Astrocyte of the spinal cord (primary cell): ENCODE data around the gene SLC27A2.
"Not testable (repeated sequence)": the region's sequence is repeated elsewhere in the genome, so short reads cannot be mapped to it uniquely, and the experiment has no call there.

ENCODE experiments used
- DNase-seq: peaks from one replicate; pipeline ENCODE4 v3.0.0; 2011; ENCODE audit warnings: low read depth, low spot score
- H3K4me3 ChIP-seq: 2 replicates; pipeline ENCODE4 v1.5.1; 2011; ENCODE audit warnings: low read depth, mild to moderate bottlenecking, low read length, moderate library complexity
- in situ Hi-C: cut with HindIII; loops from 2 replicates; pipeline ENCODE4 v1.10.0; 2017; ENCODE audit warnings: low sequenced_read_pairs
- TF ChIP-seq, protein P1 (sequence below): IDR thresholded peaks from 2 replicates; pipeline ENCODE4 v1.5.1; 2012; ENCODE audit warnings: low read depth, mild to moderate bottlenecking, low read length, inconsistent platforms

The SLC27A2 gene

DNA sequence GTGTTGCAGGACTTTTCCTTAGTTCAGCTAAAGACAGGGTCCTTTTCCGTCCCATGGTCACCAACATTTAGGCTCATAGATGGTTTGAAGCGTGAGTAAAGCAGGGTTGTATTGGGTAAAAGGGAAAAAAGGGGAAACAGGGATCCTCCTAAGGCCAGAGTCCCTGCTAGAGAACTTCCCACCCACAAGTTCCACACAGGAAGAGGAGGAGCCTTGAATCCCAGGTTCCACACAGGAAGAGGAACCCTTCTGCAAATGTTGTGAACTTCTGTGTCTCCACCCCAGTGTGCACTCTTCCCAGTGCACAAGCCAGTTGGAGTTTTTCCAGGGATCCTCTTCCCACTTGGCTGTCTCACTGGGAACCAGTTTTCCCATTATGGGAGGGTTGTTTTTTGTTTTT lies 35.4 kb upstream of the SLC27A2 start:
- no peak for DNase-seq
- TF ChIP-seq, protein P1, sequence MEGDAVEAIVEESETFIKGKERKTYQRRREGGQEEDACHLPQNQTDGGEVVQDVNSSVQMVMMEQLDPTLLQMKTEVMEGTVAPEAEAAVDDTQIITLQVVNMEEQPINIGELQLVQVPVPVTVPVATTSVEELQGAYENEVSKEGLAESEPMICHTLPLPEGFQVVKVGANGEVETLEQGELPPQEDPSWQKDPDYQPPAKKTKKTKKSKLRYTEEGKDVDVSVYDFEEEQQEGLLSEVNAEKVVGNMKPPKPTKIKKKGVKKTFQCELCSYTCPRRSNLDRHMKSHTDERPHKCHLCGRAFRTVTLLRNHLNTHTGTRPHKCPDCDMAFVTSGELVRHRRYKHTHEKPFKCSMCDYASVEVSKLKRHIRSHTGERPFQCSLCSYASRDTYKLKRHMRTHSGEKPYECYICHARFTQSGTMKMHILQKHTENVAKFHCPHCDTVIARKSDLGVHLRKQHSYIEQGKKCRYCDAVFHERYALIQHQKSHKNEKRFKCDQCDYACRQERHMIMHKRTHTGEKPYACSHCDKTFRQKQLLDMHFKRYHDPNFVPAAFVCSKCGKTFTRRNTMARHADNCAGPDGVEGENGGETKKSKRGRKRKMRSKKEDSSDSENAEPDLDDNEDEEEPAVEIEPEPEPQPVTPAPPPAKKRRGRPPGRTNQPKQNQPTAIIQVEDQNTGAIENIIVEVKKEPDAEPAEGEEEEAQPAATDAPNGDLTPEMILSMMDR: no peak
- in situ Hi-C loops: no loop called here
- no peak overlapping the region for H3K4me3 ChIP-seq

DNA sequence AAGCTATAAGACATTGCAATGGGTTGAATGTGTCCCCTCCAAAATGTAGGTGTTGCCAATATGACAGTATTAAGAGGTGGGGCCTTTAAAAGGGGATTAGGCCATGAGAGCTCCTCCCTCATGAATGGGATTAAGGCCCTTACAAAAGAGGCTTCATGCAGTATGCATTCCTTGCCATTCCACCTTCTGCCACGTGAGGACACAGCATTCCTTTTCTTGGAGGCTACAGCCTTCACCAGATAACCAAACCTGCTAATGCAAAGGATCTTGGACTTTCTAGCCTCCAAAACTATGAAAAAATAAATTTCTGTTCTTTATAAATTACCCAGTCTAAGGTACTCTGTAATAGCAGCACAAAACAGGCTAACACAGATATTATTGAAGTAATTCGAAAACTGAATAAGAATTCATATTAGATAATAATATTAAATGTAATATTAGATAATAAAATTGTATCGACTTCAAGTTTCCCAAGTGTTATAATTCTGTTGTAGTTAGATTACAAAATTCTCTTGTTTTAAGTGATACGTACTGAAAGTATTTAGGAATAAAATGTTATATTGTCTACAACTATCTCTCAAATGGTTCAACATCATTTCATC lies 33.5 kb upstream of the SLC27A2 start:
- in situ Hi-C loops: no loop called here
- no peak overlapping the region for H3K4me3 ChIP-seq
- DNase-seq: peak; percentile 69
- TF ChIP-seq, protein P1: peak; percentile 81

DNA sequence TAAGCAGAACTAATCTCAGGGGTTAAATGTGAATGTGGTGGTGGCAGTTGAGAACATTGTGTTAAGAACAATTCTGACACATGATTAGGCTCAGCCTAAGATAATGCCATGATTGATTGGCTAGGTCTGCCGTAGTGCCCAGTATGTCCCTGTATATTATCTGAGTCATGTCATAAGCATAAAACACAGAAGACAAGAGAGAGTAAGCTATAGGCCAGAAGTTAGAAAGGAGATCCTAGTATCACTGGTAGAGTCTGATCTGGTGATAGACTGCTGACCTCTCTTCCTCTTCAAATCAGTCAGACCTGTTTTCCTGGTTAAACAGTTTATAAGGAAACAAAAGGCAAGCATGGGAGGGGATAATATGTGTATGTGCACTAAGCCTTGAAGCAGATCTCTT lies 32.9 kb upstream of the SLC27A2 start:
- no peak overlapping the region for H3K4me3 ChIP-seq
- in situ Hi-C loops: no loop called here
- TF ChIP-seq, protein P1: no peak
- no peak for DNase-seq

DNA sequence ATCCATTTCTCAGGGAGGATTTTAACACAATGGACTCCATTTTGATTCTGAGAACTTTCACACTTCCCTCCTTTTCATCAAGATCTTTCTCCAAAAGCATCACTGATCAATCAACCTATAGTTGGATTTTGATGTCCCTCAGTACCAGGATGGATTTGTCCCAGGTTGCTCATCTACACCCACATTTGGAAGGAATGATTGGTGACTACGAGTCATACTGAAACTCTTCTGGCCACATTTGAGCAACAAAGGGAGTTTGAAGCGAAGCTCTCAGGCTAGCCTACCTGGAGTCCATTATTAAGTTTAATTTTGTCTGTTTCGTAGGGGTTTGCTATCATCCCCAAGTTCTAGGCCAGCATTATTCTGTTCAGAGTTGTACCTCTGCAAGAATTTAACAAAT lies 31.6 kb upstream of the SLC27A2 start:
- H3K4me3 ChIP-seq: no peak overlapping the region
- in situ Hi-C loops: no loop called here
- TF ChIP-seq, protein P1: no peak
- DNase-seq: no peak

DNA sequence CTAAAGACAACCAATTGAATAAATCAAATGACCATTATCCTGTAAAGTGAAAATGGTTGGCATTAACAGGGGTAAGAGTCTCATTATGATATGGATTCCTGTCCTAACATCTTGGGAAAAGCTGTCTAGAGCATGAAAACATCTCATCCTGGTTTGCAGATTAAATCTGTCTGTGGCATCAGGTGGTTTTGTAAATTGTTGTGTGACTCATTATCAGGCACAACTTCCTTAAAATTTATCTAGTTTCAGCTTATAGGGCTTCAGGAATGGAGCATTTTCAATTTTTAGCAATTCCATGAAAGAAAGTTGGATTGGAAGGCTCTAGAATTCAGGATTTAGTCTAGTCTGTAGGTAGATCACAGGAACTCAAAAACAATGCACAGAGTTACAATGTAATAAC lies 31.1 kb upstream of the SLC27A2 start:
- TF ChIP-seq, protein P1: no peak
- in situ Hi-C loops: no loop called here
- no peak for DNase-seq
- H3K4me3 ChIP-seq: no peak overlapping the region

DNA sequence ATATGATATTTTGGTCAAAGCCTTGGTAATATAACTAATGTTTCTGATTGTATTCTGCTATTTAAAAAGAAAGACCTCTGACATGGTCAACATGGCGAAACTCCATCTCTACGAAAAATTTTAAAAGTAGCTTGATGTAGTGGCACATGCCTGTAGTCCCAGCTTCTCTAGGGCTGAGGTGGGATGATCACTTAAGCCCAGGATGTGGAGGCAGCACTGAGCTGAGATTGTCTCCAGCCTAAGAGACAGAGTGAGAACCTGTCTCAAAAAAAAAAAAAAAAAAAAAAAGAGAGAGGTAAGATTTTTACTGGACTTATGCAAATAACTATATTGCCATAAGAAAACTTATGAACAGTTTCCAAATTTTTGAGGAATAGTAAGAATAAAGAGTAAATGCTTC lies 30.5 kb upstream of the SLC27A2 start:
- in situ Hi-C loops: no loop called here
- no peak for DNase-seq
- TF ChIP-seq, protein P1: no peak
- no peak overlapping the region for H3K4me3 ChIP-seq

DNA sequence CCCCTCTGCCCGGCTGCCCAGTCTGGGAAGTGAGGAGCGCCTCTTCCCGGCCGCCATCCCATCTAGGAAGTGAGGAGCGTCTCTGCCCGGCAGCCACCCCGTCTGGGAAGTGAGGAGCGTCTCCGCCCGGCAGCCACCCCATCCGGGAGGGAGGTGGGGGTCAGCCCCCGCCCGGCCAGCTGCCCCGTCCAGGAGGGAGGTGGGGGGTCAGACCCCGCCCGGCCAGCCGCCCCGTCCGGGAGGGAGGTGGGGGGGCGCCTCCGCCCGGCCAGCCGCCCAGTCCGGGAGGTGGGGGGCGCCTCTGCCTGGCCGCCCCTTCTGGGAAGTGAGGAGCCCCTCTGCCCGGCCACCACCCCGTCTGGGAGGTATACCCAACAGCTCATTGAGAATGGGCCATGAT lies 23.8 kb upstream of the SLC27A2 start:
- in situ Hi-C loops, DNase-seq, H3K4me3 ChIP-seq: not testable (repeated sequence)
